ENCODE data around the gene MDM2. TPM values are rescaled to one million over a fixed set of nuclear protein-coding genes. Genes with fewer than 3 reads are reported as not detected.

MDM2 gene
- polyA plus RNA-seq, 1 of the 3 experiments (the other 2 are of a cell fraction): 21.5 TPM

- no peak for DNase-seq
- no peaks in the 10 kb centered on the region for H3K36me3 ChIP-seq (replicated peaks in 1 of 2; ENCODE audit: control insufficient read depth in 1 of 2, insufficient read depth in 2 of 2, low read length in 1 of 2)
- CTCF ChIA-PET: no interaction called here
Observed at GRCh38 chr12:68884251-68884650, 76.3 kb downstream of the MDM2 start.

More at GRCh38 chr12:68884251-68884650, 76.3 kb downstream of the MDM2 start:
- TF ChIP-seq IRF3 (IDR thresholded peaks at IDR 0.05; ENCODE audit: low read depth, low read length) (no peak), RCOR1 (IDR thresholded peaks at IDR 0.05; ENCODE audit: low read length) (no peak), NRF1 (IDR thresholded peaks at IDR 0.05; ENCODE audit: low read depth, low read length) (no peak), FOXJ3 (CRISPR knock-in tag; IDR thresholded peaks at IDR 0.05) (no peak), RFX5 (IDR thresholded peaks at IDR 0.05; ENCODE audit: low read length) (no peak), EZH2phosphoT487 (IDR thresholded peaks at IDR 0.05; ENCODE audit: borderline replicate concordance, low read depth) (no peak), CHD2 (IDR thresholded peaks at IDR 0.05; ENCODE audit: low read length, partially characterized antibody) (no peak), SIN3A (IDR thresholded peaks at IDR 0.05; ENCODE audit: borderline replicate concordance, low read depth, low read length) (no peak), MEF2A (IDR thresholded peaks at IDR 0.05; ENCODE audit: borderline replicate concordance, low read depth) (no peak), USF2 (IDR thresholded peaks at IDR 0.05; ENCODE audit: borderline replicate concordance, low read depth, low read length) (no peak), ZBTB33 (IDR thresholded peaks at IDR 0.05; ENCODE audit: borderline replicate concordance, low read depth) (no peak), FOSL2 (IDR thresholded peaks at IDR 0.05; ENCODE audit: borderline replicate concordance, low read depth) (no peak), TCF12 (IDR thresholded peaks at IDR 0.05) (no peak), GATA2 (CRISPR knock-in tag; IDR thresholded peaks at IDR 0.05) (no peak), MAX (IDR thresholded peaks at IDR 0.05; ENCODE audit: low read depth) (no peak), SMC3 (IDR thresholded peaks at IDR 0.05; ENCODE audit: low read depth, low read length) (no peak), NFIC (IDR thresholded peaks at IDR 0.05; ENCODE audit: borderline replicate concordance) (no peak), YY1 (IDR thresholded peaks at IDR 0.05; ENCODE audit: low read depth) (no peak)
- 70% methylated on average over 5 of the region's 5 CpGs for WGBS (ENCODE audit: low lambda C conversion rate)
- Histone ChIP-seq H3F3A (replicated peaks; ENCODE audit: insufficient read depth) (no peaks in the 10 kb centered on the region), H3K27me3 (ENCODE audit: insufficient read depth) (no peaks in the 10 kb centered on the region), H3K4me3 (ENCODE audit: low read depth in 2 of 2, low read length in 1 of 2) (no peak overlapping the region), H4K20me1 (ENCODE audit: insufficient read depth) (no peaks in the 10 kb centered on the region), H3K4me1 (ENCODE audit: control insufficient read depth in 1 of 2, insufficient read depth in 2 of 2, low read depth in 1 of 2, low read length in 1 of 2) (0 out of 4 replicates have a peak, but pooled peaks cover 0 to 6% of the 10 kb centered on the region in 2 experiments), H3K9ac (no peak overlapping the region), H3K9me2 (no peaks in the 10 kb centered on the region), H3K79me2 (ENCODE audit: insufficient read depth) (no peaks in the 10 kb centered on the region), H3K27ac (ENCODE audit: low read depth in 2 of 2, low read length in 1 of 2) (no peak overlapping the region), H3K9me3 (no peaks in the 10 kb centered on the region), H2AFZ (ENCODE audit: low read depth) (no peak overlapping the region), H3K4me2 (no peak overlapping the region)
- POLR2A ChIA-PET: no interaction called here

All from SK-N-SH (cell line).